GM23248 (cell line): ENCODE results near the gene JAML. TPM values are rescaled to one million over a fixed set of nuclear protein-coding genes. Genes with fewer than 3 reads are reported as not detected.

Source experiments
- DNase-seq: peaks from one replicate; pipeline ENCODE4 v3.0.0-alpha.2; 2015
- H2AFZ ChIP-seq: fragments of 200-600 bp; sonication (generic); 2 replicates; pipeline ENCODE4 v1.6.1; 2016; ENCODE audit warnings: antibody characterized with exemption
- H3F3A ChIP-seq: fragments of 200-600 bp; sonication (generic); 2 replicates; pipeline ENCODE4 v1.6.1; 2016; ENCODE audit warnings: mild to moderate bottlenecking, antibody characterized with exemption, mixed run types; ENCODE audit not compliant: insufficient read depth
- H3K27ac ChIP-seq: fragments of 200-600 bp; sonication (generic); 2 replicates; pipeline ENCODE4 v1.5.1; 2016; ENCODE audit warnings: mild to moderate bottlenecking
- H3K27me3 ChIP-seq: fragments of 200-600 bp; sonication (generic); replicated peaks from 2 replicates; pipeline ENCODE4 v1.6.1; 2016; ENCODE audit warnings: mild to moderate bottlenecking; ENCODE audit not compliant: insufficient read depth
- H3K36me3 ChIP-seq: fragments of 200-600 bp; sonication (generic); 2 replicates; pipeline ENCODE4 v1.6.1; 2016; ENCODE audit warnings: low read depth, mild to moderate bottlenecking
- H3K4me1 ChIP-seq: fragments of 200-600 bp; sonication (generic); 2 replicates; pipeline ENCODE4 v1.6.1; 2016; ENCODE audit warnings: mild to moderate bottlenecking; ENCODE audit not compliant: insufficient read depth
- H3K4me2 ChIP-seq: fragments of 200-600 bp; sonication (generic); one replicate; pipeline ENCODE4 v1.6.1; 2016; ENCODE audit warnings: mild to moderate bottlenecking; ENCODE audit not compliant: unreplicated experiment
- H3K4me3 ChIP-seq: fragments of 200-600 bp; sonication (generic); 2 replicates; pipeline ENCODE4 v1.5.1; 2016; ENCODE audit warnings: mild to moderate bottlenecking
- H3K79me2 ChIP-seq: fragments of 200-600 bp; sonication (generic); 2 replicates; pipeline ENCODE4 v1.6.1; 2016; ENCODE audit warnings: mild to moderate bottlenecking; ENCODE audit not compliant: insufficient read depth
- H3K9ac ChIP-seq: fragments of 200-600 bp; sonication (generic); 2 replicates; pipeline ENCODE4 v1.6.1; 2016; ENCODE audit warnings: mild to moderate bottlenecking
- H3K9me2 ChIP-seq: fragments of 200-600 bp; sonication (generic); 2 replicates; pipeline ENCODE4 v1.6.1; 2016; ENCODE audit warnings: mixed run types, mild to moderate bottlenecking, moderate library complexity; ENCODE audit not compliant: insufficient read depth
- H3K9me3 ChIP-seq: fragments of 200-600 bp; sonication (generic); one replicate; pipeline ENCODE4 v1.6.1; 2017; ENCODE audit warnings: low read depth
- H4K20me1 ChIP-seq: fragments of 200-600 bp; sonication (generic); 2 replicates; pipeline ENCODE4 v1.6.0; 2016; ENCODE audit not compliant: insufficient read depth
- EZH2 ChIP-seq: fragments of 200-600 bp; sonication (generic); IDR thresholded peaks from 2 replicates; pipeline ENCODE4 v1.6.1; 2018; ENCODE audit warnings: antibody characterized with exemption, mild to moderate bottlenecking; ENCODE audit not compliant: insufficient read depth, poor library complexity, severe bottlenecking
- EZH2phosphoT487 ChIP-seq: fragments of 200-600 bp; sonication (generic); IDR thresholded peaks from 2 replicates; pipeline ENCODE4 v1.6.1; 2018; ENCODE audit warnings: antibody characterized with exemption, moderate library complexity, mild to moderate bottlenecking, low read depth; ENCODE audit not compliant: insufficient read depth
- WGBS, 2 experiments: methylation state at CpG; one replicate each; pipeline ENCODE4 v1.1.6; 2015 to 2017; ENCODE audit warnings: low lambda C conversion rate in 2 of 2, low coverage in 1 of 2; ENCODE audit errors: missing lambda C conversion rate in 2 of 2; 5-methylcytosine and 5-hydroxymethylcytosine counted together
- in situ Hi-C: fragments of 300-500 bp; cut with MboI; formaldehyde crosslinking; loops from 2 replicates; pipeline ENCODE4 v1.15.0; 2020
- polyA plus RNA-seq: library from polyadenylated mRNA; unstranded; fragments of >200 nt; fragmentation: Nextera tagmentation; extraction: Ambion mirVana; gene quantifications from 2 replicates; pipeline ENCODE4 v1.2.1, GENCODE V29; 2016
- total RNA-seq: library from RNA; depleted of rRNA; stranded (reverse); fragments of >200 nt; shearing (Covaris generic); gene quantifications from 2 replicates; pipeline ENCODE4 v1.2.3, GENCODE V29; 2014

Gene JAML
- total and polyA plus RNA-seq, 2 experiments from 2014 or later = not detected

DNA sequence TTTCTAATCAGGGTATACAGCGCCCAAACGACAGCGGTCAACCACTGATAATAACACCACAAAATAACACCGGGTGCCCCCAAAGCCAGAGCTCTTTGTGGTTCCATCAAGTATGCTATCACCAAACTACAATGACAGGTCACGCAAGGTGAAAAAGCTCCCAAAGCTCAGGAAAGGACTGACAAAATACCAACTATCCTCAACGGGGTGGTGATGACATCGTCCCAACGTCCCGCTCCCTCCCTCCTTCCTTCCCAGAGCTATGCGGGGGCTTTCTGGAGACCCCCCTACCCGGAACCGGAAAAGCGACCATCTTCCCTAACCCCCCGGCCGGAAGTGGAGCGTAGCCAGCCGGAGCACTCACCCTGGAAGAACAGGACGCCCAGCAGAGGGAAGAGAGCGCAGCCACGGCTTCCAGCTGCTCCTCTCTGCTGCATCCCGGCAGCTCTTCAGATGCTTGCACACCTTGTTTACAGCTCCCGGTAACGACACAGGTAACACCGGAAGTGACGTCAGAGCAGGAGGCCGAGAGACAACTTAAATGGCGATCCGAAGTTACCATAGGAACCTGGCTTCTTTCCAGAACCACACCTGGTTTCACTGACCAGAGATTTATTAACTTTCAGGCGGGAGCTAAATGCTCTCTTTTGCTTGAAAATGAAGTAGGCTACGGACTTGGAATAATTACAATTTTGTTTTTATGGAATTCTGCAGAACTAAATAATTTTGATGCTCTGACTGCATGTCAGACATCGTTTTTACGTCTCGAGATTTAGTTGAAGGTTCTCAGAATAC is 27.2 kb upstream of the JAML start, which contains the start of gene MPZL3:
TSS of gene MPZL3 (minus strand) at position 508 of the 795 bp plus-strand sequence. CDS start at position 437, 71 bp downstream.
- Histone ChIP-seq H3K79me2 (no peaks in the 10 kb centered on the region), H3K9me2 (no peaks in the 10 kb centered on the region), H3K4me1 (0 out of 2 replicates have a peak, but pooled peaks cover 3% of the 10 kb centered on the region), H4K20me1 (no peaks in the 10 kb centered on the region), H3K27me3 (no peaks in the 10 kb centered on the region), H3K27ac (no peak within 1 kb of the TSS), H2AFZ (peak within 1 kb of the TSS; percentile 92), H3K4me3 (peak within 1 kb of the TSS; percentile 78), H3K4me2 (peak within 1 kb of the TSS; percentile 63), H3F3A (no peaks in the 10 kb centered on the region), H3K9me3 (no peaks in the 10 kb centered on the region), H3K9ac (peak within 1 kb of the TSS; percentile 35; the same call in 1 of the 2 replicates), H3K36me3 (no peaks in the 10 kb centered on the region)
- peak; percentile 59 for DNase-seq
- TF ChIP-seq EZH2phosphoT487 = no peak
- no peak for TF ChIP-seq EZH2
- in situ Hi-C loops = no loop called here
- WGBS, 2 experiments = 5 to 6% methylated on average over 33 of the region's 33 CpGs

DNA sequence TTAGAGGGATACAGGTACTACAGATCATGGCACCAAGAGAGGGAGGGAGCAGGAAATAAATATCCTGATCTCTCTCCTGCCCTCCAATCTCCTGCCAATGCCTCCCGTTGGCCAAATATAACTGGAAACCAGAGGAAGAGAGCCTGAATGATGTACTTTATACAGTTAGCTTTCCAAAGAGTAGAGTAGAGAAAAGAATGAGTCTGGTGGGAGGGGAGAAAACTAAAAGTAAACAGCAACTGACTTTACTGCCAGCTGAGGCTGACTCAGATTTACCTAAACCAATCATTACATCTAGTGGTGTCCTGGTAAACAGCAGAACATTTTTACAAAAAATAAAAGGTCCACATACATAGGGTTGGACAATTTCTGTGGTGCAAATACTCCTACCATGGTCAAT is 22.2 kb upstream of the JAML start:
- TF ChIP-seq EZH2 = no peak
- no peak for TF ChIP-seq EZH2phosphoT487
- WGBS, 2 experiments = 33 to 36% methylated on average over 1 of the region's 1 CpG
- DNase-seq = no peak
- no peaks in the 10 kb centered on the region for H3K79me2 ChIP-seq
- H3K9me2 ChIP-seq = no peaks in the 10 kb centered on the region
- H3K4me2 ChIP-seq = no peak overlapping the region
- H3K9ac ChIP-seq = no peak overlapping the region
- no peak overlapping the region for H3K4me3 ChIP-seq
- no peaks in the 10 kb centered on the region for H3F3A ChIP-seq
- H3K9me3 ChIP-seq = no peaks in the 10 kb centered on the region
- no peaks in the 10 kb centered on the region for H3K4me1 ChIP-seq
- no peak overlapping the region for H3K27ac ChIP-seq
- H3K27me3 ChIP-seq = no peaks in the 10 kb centered on the region; the same call in 1 of the 2 replicates
- H4K20me1 ChIP-seq = no peaks in the 10 kb centered on the region
- no peaks in the 10 kb centered on the region for H3K36me3 ChIP-seq
- in situ Hi-C loops = no loop called here
- no peak overlapping the region for H2AFZ ChIP-seq

DNA sequence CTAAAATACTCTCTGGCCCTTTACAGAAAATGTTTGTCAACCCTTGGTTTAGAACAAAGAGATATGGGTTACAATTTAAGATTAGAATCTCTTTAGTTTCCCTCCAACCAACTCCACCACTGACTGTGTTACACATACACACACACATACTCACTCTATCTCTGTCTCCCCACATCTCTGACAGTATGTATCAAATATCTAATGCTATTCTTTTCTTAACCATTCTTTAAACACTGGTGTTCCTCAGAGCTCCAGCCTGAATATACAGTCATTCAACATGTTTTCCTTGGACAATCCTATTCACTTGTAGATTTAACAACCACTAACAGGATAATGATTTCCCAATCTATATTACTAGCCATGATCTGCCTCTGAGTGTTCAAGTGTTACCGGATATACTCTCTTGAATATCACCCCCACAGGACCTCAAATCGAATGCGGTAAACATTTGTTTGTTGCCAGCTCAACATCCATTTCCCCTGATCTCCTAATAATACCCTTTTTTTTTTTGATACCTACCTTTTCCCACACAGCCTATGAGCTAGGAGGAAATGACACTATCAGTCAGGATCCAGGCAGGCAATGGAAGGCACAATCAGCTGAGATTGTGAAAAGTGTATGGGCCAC is 21.2 kb upstream of the JAML start:
- H2AFZ ChIP-seq = no peak overlapping the region
- H3K27ac ChIP-seq = no peak overlapping the region
- H4K20me1 ChIP-seq = no peaks in the 10 kb centered on the region
- WGBS, 2 experiments = 82 to 89% methylated on average over 3 of the region's 3 CpGs
- H3K4me3 ChIP-seq = no peak overlapping the region
- no peak for TF ChIP-seq EZH2phosphoT487
- no peak for TF ChIP-seq EZH2
- H3K27me3 ChIP-seq = no peaks in the 10 kb centered on the region; the same call in 1 of the 2 replicates
- no peaks in the 10 kb centered on the region for H3K9me2 ChIP-seq
- H3K9ac ChIP-seq = no peak overlapping the region
- no peaks in the 10 kb centered on the region for H3F3A ChIP-seq
- no peak for DNase-seq
- H3K4me1 ChIP-seq = peaks cover 7% of the 10 kb centered on the region
- no peak overlapping the region for H3K4me2 ChIP-seq
- no peaks in the 10 kb centered on the region for H3K9me3 ChIP-seq
- H3K36me3 ChIP-seq = no peaks in the 10 kb centered on the region
- in situ Hi-C loops = no loop called here
- no peaks in the 10 kb centered on the region for H3K79me2 ChIP-seq

- no peaks in the 10 kb centered on the region for H3K9me2 ChIP-seq
- no peaks in the 10 kb centered on the region for H3F3A ChIP-seq
- no peak overlapping the region for H3K4me3 ChIP-seq
- H4K20me1 ChIP-seq = no peaks in the 10 kb centered on the region
- no peak overlapping the region for H3K27ac ChIP-seq
- peaks cover 7% of the 10 kb centered on the region for H3K4me1 ChIP-seq
- no peaks in the 10 kb centered on the region for H3K79me2 ChIP-seq
- H3K36me3 ChIP-seq = no peaks in the 10 kb centered on the region
- no peaks in the 10 kb centered on the region; the same call in 1 of the 2 replicates for H3K27me3 ChIP-seq
- WGBS, 2 experiments = 33 to 39% methylated on average over 3 of the region's 3 CpGs
- no peak overlapping the region for H3K9ac ChIP-seq
- H3K9me3 ChIP-seq = no peaks in the 10 kb centered on the region
- TF ChIP-seq EZH2phosphoT487 = no peak
- TF ChIP-seq EZH2 = no peak
- no peak for DNase-seq
- in situ Hi-C loops = no loop called here
- H2AFZ ChIP-seq = no peak overlapping the region
- no peak overlapping the region for H3K4me2 ChIP-seq
Measured at GRCh38 chr11:118243993-118244762, 19.4 kb upstream of the JAML start.
